NT2/D1 (cell line): ENCODE results near the gene PLEKHB2.
"Not testable (repeated sequence)": the region's sequence is repeated elsewhere in the genome, so short reads cannot be mapped to it uniquely, and the experiment has no call there.

Experiments used
- DNase-seq: peaks from one replicate; pipeline ENCODE4 v3.0.0-alpha.2; 2011; ENCODE audit warnings: low read depth, low spot score
- H3K27me3 ChIP-seq: 2 replicates; pipeline ENCODE4 v1.6.0; 2011; ENCODE audit warnings: mild to moderate bottlenecking; ENCODE audit not compliant: insufficient read length, insufficient read depth
- H3K36me3 ChIP-seq: 2 replicates; pipeline ENCODE4 v1.6.1; 2011; ENCODE audit warnings: mild to moderate bottlenecking, low read length, mixed read lengths; ENCODE audit not compliant: insufficient read depth, insufficient read length
- H3K4me1 ChIP-seq: 2 replicates; pipeline ENCODE4 v1.5.1; 2011; ENCODE audit not compliant: insufficient read depth, insufficient read length
- H3K4me3 ChIP-seq: 2 replicates; pipeline ENCODE4 v1.5.1; 2011; ENCODE audit warnings: low read depth; ENCODE audit not compliant: insufficient read length
- H3K9ac ChIP-seq: 2 replicates; pipeline ENCODE4 v1.6.0; 2011; ENCODE audit warnings: low read depth; ENCODE audit not compliant: insufficient read length
- H3K9me3 ChIP-seq: 2 replicates; pipeline ENCODE4 v1.5.1; 2011; ENCODE audit warnings: mild to moderate bottlenecking, low read length; ENCODE audit not compliant: insufficient read depth
- SUZ12 ChIP-seq: IDR thresholded peaks from 2 replicates; pipeline ENCODE4 v1.6.1; 2011; ENCODE audit not compliant: insufficient read length, insufficient read depth; ENCODE audit errors: extremely low read depth
- YY1 ChIP-seq: IDR thresholded peaks from 2 replicates; pipeline ENCODE4 v1.6.1; 2011; ENCODE audit not compliant: insufficient read length, insufficient read depth
- ZNF274 ChIP-seq: IDR thresholded peaks from 2 replicates; pipeline ENCODE4 v1.6.1; 2011; ENCODE audit warnings: mild to moderate bottlenecking, low read depth, low read length

Gene PLEKHB2

GRCh38 chr2:131146749-131147148 lies 41.6 kb downstream of the PLEKHB2 start:
- Histone ChIP-seq H3K36me3 (peaks cover 81% of the 10 kb centered on the region), H3K4me1 (no peaks in the 10 kb centered on the region), H3K9ac (no peak overlapping the region), H3K27me3 (no peaks in the 10 kb centered on the region), H3K4me3 (no peak overlapping the region), H3K9me3 (no peaks in the 10 kb centered on the region)
- TF ChIP-seq SUZ12: no peak
- TF ChIP-seq YY1: no peak
- TF ChIP-seq ZNF274: no peak
- DNase-seq: no peak

GRCh38 chr2:131148426-131148825 lies 43.3 kb downstream of the PLEKHB2 start:
- H3K4me3 ChIP-seq: no peak overlapping the region
- H3K4me1 ChIP-seq: peaks cover 10% of the 10 kb centered on the region
- no peak for TF ChIP-seq ZNF274
- TF ChIP-seq YY1: no peak
- TF ChIP-seq SUZ12: no peak
- no peak overlapping the region for H3K9ac ChIP-seq
- H3K36me3 ChIP-seq: peaks cover 69% of the 10 kb centered on the region
- no peak for DNase-seq
- no peaks in the 10 kb centered on the region for H3K27me3 ChIP-seq
- no peaks in the 10 kb centered on the region for H3K9me3 ChIP-seq

- peaks cover 18% of the 10 kb centered on the region for H3K4me1 ChIP-seq
- H3K9ac ChIP-seq, H3K4me3 ChIP-seq, H3K27me3 ChIP-seq, H3K9me3 ChIP-seq, DNase-seq: not testable (repeated sequence)
- peaks cover 52% of the 10 kb centered on the region for H3K36me3 ChIP-seq
Measured at GRCh38 chr2:131150109-131150508, 45.0 kb downstream of the PLEKHB2 start.

GRCh38 chr2:131151398-131151797 lies 46.3 kb downstream of the PLEKHB2 start:
- Histone ChIP-seq H3K36me3 (peaks cover 42% of the 10 kb centered on the region), H3K9me3 (no peaks in the 10 kb centered on the region), H3K9ac (no peak overlapping the region), H3K4me3 (no peak overlapping the region), H3K27me3 (no peaks in the 10 kb centered on the region), H3K4me1 (peaks cover 18% of the 10 kb centered on the region)
- no peak for DNase-seq
- TF ChIP-seq SUZ12 (no peak), ZNF274 (no peak), YY1 (no peak)

- DNase-seq: no peak
- Histone ChIP-seq H3K27me3 (no peaks in the 10 kb centered on the region), H3K9ac (no peak overlapping the region), H3K36me3 (peaks cover 35% of the 10 kb centered on the region), H3K4me3 (no peak overlapping the region), H3K4me1 (peaks cover 18% of the 10 kb centered on the region), H3K9me3 (no peaks in the 10 kb centered on the region)
- no peak for TF ChIP-seq YY1
- TF ChIP-seq ZNF274: no peak
- no peak for TF ChIP-seq SUZ12
Measured at GRCh38 chr2:131152074-131152473, 46.9 kb downstream of the PLEKHB2 start.

GRCh38 chr2:131153529-131153928 lies 48.4 kb downstream of the PLEKHB2 start:
- peaks cover 24% of the 10 kb centered on the region for H3K36me3 ChIP-seq
- no peaks in the 10 kb centered on the region for H3K9me3 ChIP-seq
- no peak overlapping the region for H3K4me3 ChIP-seq
- H3K4me1 ChIP-seq: peaks cover 18% of the 10 kb centered on the region
- H3K27me3 ChIP-seq: no peaks in the 10 kb centered on the region
- H3K9ac ChIP-seq: no peak overlapping the region
- TF ChIP-seq SUZ12: no peak
- TF ChIP-seq YY1: no peak
- no peak for TF ChIP-seq ZNF274
- DNase-seq: no peak

- DNase-seq: peak; percentile 72
- no peaks in the 10 kb centered on the region for H3K27me3 ChIP-seq
- H3K36me3 ChIP-seq: peaks cover 18% of the 10 kb centered on the region
- H3K9me3 ChIP-seq: no peaks in the 10 kb centered on the region
- peaks cover 18% of the 10 kb centered on the region for H3K4me1 ChIP-seq
- TF ChIP-seq YY1 (no peak), ZNF274 (no peak), SUZ12 (no peak)
- no peak overlapping the region for H3K4me3 ChIP-seq
- peak overlapping the region; percentile 21 for H3K9ac ChIP-seq
Measured at GRCh38 chr2:131154071-131154531, 49.0 kb downstream of the PLEKHB2 start.

GRCh38 chr2:131154647-131155046 lies 49.5 kb downstream of the PLEKHB2 start:
- DNase-seq: no peak
- TF ChIP-seq ZNF274 (no peak), SUZ12 (no peak), YY1 (no peak)
- H3K4me1 ChIP-seq: peaks cover 18% of the 10 kb centered on the region

More at GRCh38 chr2:131154647-131155046, 49.5 kb downstream of the PLEKHB2 start:
- Histone ChIP-seq H3K9ac (no peak overlapping the region), H3K4me3 (no peak overlapping the region), H3K9me3 (no peaks in the 10 kb centered on the region), H3K27me3 (no peaks in the 10 kb centered on the region), H3K36me3 (peaks cover 13% of the 10 kb centered on the region)
